DMS53 (cell line): Measurements from ENCODE around the gene B3GNT7.
A peak's percentile ranks its signal among the peaks of the same experiment; 100 is the strongest.
"Not testable (repeated sequence)": the region's sequence is repeated elsewhere in the genome, so short reads cannot be mapped to it uniquely, and the experiment has no call there.

ENCODE experiments used
- DNase-seq: peaks from one replicate; lab custom pipeline; 2025; lab: John Stamatoyannopoulos, UW

Gene B3GNT7, protein sequence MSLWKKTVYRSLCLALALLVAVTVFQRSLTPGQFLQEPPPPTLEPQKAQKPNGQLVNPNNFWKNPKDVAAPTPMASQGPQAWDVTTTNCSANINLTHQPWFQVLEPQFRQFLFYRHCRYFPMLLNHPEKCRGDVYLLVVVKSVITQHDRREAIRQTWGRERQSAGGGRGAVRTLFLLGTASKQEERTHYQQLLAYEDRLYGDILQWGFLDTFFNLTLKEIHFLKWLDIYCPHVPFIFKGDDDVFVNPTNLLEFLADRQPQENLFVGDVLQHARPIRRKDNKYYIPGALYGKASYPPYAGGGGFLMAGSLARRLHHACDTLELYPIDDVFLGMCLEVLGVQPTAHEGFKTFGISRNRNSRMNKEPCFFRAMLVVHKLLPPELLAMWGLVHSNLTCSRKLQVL

GRCh38 chr2:231395188-231396057 lies at the start of gene B3GNT7:
Gene B3GNT7, plus strand, starts transcription at chr2:231395710. Its CDS starts 94 bp downstream, at chr2:231395804.
- peak; percentile 13 for DNase-seq

DNA sequence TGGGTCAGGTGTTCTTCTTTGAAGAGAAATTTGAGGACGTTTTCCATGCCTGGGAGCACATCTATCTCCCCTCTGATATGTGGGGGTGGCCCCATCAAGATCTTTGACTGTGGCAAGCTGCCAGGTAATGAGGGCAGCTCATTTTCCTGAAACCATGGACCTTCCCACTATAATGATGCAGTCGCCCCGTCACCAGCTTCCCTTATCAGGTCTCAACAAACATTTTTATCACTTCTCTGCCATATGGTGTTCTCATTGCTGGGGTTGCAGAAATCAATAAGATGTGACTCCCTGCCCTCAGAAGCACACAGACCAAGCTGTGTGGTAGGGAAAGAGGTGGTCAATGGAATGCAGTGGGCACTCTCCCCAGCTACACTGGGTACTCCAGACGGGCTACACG lies 48.4 kb upstream of the B3GNT7 start:
- DNase-seq = no peak

- no peak for DNase-seq
Observed at GRCh38 chr2:231347638-231348037, 47.9 kb upstream of the B3GNT7 start.

GRCh38 chr2:231348173-231348572 lies 47.3 kb upstream of the B3GNT7 start:
- no peak for DNase-seq

GRCh38 chr2:231348704-231349373 lies 46.7 kb upstream of the B3GNT7 start:
- no peak for DNase-seq

- DNase-seq = not testable (repeated sequence)
Observed at GRCh38 chr2:231349374-231349735, 46.2 kb upstream of the B3GNT7 start.

- DNase-seq = no peak
Observed at GRCh38 chr2:231351648-231352047, 43.9 kb upstream of the B3GNT7 start.

GRCh38 chr2:231353469-231353868 lies 42.0 kb upstream of the B3GNT7 start:
- no peak for DNase-seq

GRCh38 chr2:231355508-231356465 lies 39.7 kb upstream of the B3GNT7 start:
- DNase-seq = no peak

DNA sequence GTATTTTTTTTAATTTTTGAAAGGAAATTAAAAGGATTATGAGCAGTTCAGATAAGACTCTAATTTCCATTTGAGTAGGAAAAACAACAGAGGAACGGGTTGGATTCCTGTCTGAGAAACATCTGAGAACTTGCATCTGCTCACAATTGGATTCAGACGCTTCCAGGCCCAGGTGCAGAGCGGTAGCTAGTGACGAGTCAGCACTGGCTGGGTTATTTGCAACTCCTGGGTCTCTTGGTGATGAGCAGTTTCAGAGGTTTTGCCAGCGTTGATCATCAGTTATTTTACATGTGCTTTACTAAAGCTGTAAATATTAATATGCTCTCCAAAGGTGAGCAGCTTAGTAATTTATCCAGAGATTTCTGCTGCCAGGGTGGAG lies 39.1 kb upstream of the B3GNT7 start:
- DNase-seq = no peak

DNA sequence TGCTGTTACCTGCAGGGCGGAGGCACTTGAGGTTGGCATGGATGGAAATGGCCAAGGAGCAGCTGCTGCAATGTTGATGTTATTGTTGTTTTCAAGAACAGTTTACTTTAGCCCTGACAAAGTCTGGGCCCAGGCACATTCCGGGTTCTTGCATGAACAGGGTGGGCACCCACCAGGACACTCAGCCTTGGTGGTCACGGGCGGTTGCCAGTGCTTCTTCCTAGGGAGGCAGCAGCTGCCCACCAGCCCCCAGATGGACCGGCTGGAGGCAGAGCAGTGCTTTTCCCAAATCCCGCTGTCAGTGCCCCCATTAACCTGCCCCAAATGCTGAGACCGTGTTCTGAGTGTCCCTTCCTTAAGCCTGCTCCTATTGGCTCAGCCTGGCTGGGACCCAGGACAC lies 38.5 kb upstream of the B3GNT7 start:
- no peak for DNase-seq

DNA sequence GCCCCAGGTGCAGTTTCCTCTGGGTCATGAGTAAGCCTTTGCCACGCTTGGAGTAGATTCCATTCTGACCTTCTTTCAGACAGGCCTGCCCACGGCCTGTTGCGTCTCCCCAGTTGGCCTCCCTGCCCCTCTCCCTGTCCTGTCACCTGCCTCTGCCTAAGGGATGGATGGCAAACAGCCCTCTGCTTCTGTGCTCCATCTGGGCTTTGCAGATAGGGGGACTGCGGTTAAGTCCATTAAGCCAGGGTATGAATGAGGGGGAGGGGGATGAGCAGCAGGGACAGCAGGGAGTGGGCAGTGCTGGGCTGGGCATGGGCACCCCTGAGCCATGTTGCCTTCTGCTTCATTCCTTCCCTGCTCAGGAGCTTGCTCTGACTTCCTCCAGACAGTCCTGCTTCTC lies 37.6 kb upstream of the B3GNT7 start:
- no peak for DNase-seq

- DNase-seq = no peak
Observed at GRCh38 chr2:231359441-231359840, 36.1 kb upstream of the B3GNT7 start.

DNA sequence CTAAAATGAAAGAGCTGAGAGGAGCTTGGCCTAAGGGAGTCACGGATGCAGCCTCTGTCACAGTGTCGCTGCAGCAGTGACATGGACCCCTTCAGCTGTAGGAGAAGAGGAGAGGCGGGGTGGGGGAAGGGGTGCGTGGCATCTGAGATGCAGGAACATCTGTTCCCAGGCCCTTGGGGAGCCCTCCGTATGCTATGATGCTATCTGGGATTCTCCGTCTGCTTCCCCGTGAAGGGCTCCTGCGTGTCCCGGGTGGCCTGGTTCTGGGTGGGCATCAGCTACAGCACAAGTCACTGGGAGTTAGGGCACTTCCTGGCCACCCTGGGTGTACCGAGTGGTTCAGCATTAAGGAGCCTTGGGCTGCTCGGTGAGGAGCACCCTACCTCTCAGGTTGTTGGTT lies 35.6 kb upstream of the B3GNT7 start:
- DNase-seq = no peak

DNA sequence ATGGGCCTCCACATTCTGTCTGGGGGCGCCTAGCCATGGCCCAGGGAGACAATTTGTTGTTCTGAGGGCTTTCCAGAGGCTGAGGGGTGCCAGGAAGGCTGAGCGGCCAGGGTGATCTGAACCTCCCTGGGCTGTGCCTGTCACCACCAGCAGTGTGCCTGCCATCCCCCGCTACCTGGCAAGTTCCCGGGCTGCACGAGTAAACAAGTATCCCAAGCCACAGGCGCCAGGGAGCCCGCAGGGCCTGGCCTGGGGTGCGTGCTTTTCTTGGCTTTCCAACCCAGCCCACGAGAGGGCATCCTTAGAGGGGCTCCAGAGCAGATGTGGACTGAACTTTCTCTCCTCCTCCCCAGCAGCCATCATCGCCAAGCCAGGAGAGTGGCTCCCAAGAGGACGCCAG lies 35.1 kb upstream of the B3GNT7 start:
- DNase-seq = no peak

GRCh38 chr2:231360881-231361371 lies 34.6 kb upstream of the B3GNT7 start:
- no peak for DNase-seq

GRCh38 chr2:231361701-231362554 lies 33.6 kb upstream of the B3GNT7 start:
- DNase-seq = no peak

DNA sequence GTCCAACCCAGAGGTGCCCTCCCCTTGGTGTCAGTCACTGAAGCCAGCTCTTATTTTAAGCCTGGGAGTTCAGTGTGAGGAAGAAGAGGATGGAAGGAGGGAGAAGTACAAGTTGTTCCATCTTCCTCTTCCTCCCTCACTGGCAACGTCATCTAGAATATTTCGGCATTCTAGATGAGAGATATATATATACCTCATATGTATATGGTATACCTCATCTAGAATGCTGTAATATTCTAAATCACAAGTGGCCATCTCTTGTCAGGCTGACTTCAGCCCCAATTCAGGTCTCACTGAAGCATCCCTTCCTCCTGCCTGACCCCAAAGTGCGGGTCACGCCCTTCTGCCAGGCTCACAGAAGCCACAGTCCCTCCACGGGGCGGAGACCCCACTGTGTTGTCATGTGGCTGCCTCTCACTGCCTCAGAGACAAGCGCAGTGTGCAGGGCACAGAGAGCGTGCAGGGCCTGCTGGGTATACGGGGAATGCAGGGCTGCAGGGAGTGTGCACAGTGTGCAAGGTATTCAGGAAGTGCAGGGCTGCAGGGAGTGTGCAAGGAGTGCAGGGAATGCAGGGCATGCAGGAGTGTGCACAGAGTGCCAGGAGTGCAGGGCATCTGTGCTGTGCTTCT lies 32.8 kb upstream of the B3GNT7 start:
- DNase-seq = no peak

GRCh38 chr2:231364061-231364460 lies 31.4 kb upstream of the B3GNT7 start:
- no peak for DNase-seq
